HUES48 (cell line): ENCODE results near the gene FDXR.
"Not testable (repeated sequence)": the region's sequence is repeated elsewhere in the genome, so short reads cannot be mapped to it uniquely, and the experiment has no call there.

Experiments
- H3K27ac ChIP-seq: one replicate; pipeline ENCODE4 v1.7.0; 2013; ENCODE audit warnings: low read depth, low read length, inconsistent platforms
- H3K27me3 ChIP-seq: 2 replicates; pipeline ENCODE4 v1.6.1; 2013; ENCODE audit warnings: mild to moderate bottlenecking, low read length; ENCODE audit not compliant: control insufficient read depth, insufficient read depth
- H3K36me3 ChIP-seq: 2 replicates; pipeline ENCODE4 v1.6.1; 2013; ENCODE audit warnings: low read length; ENCODE audit not compliant: control insufficient read depth, insufficient read depth
- H3K4me1 ChIP-seq: 2 replicates; pipeline ENCODE4 v1.6.1; 2013; ENCODE audit warnings: mild to moderate bottlenecking, low read length; ENCODE audit not compliant: control insufficient read depth, insufficient read depth
- H3K4me3 ChIP-seq: 2 replicates; pipeline ENCODE4 v1.5.1; 2013; ENCODE audit warnings: mild to moderate bottlenecking, low read depth, low read length
- H3K9ac ChIP-seq: 2 replicates; pipeline ENCODE4 v1.6.1; 2013; ENCODE audit warnings: mild to moderate bottlenecking, low read depth, low read length, moderate library complexity
- H3K9me3 ChIP-seq: 2 replicates; pipeline ENCODE4 v1.6.1; 2013; ENCODE audit warnings: low read length; ENCODE audit not compliant: control insufficient read depth, insufficient read depth

The FDXR gene

DNA sequence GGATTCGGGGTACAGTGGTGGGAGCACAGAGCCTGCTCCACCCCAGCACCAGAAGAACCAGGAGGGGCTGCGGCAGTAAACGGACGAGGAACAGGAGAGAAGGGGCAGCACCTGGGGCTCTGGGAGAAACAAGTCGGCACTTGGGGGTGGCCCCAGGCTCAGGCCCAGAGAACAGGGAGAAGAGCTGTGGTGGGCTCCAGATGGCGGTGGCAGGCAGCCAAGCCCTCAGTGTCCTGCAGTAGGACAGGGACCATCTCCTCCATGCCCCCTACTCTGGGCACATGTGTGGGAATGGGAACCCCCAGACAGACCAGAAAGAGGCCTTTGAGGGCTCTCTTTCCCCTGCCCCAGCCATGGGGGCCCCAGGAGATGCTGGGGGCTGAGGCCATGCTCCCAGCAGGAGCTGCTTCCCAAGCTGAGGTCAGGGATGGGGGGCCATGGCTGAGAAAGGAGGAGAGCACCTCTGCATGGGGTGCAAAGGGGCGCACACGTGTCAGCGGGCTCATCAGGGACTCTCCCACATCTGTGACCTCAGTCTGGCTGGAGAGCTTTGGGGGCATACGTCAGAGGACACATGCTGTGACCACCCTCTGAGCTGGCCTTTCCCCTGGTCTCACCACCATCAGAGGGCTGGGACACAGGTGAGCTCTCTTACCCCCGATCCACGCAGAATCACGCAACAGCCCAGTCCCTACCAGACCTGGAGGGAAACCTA lies 43.5 kb upstream of the FDXR start:
- no peak overlapping the region for H3K27ac ChIP-seq
- H3K27me3 ChIP-seq = peaks cover 2% of the 10 kb centered on the region; the same call in 1 of the 2 replicates
- H3K9me3 ChIP-seq = no peaks in the 10 kb centered on the region
- H3K9ac ChIP-seq = no peak overlapping the region
- no peak overlapping the region for H3K4me3 ChIP-seq
- no peaks in the 10 kb centered on the region for H3K36me3 ChIP-seq
- H3K4me1 ChIP-seq = no peaks in the 10 kb centered on the region; the same call in 1 of the 2 replicates

GRCh38 chr17:74911423-74911822 lies 38.6 kb upstream of the FDXR start:
- H3K4me3 ChIP-seq, H3K36me3 ChIP-seq, H3K27ac ChIP-seq, H3K27me3 ChIP-seq, H3K9ac ChIP-seq, H3K9me3 ChIP-seq: not testable (repeated sequence)
- peaks cover 23% of the 10 kb centered on the region for H3K4me1 ChIP-seq

GRCh38 chr17:74909097-74909496 lies 36.3 kb upstream of the FDXR start:
- H3K4me1 ChIP-seq = peaks cover 23% of the 10 kb centered on the region
- H3K9me3 ChIP-seq, H3K27me3 ChIP-seq, H3K9ac ChIP-seq, H3K36me3 ChIP-seq, H3K4me3 ChIP-seq, H3K27ac ChIP-seq: not testable (repeated sequence)

GRCh38 chr17:74907012-74907411 lies 34.2 kb upstream of the FDXR start:
- no peaks in the 10 kb centered on the region for H3K36me3 ChIP-seq
- no peaks in the 10 kb centered on the region for H3K9me3 ChIP-seq
- H3K27me3 ChIP-seq = no peaks in the 10 kb centered on the region
- H3K4me1 ChIP-seq = peaks cover 23% of the 10 kb centered on the region
- no peak overlapping the region for H3K4me3 ChIP-seq
- H3K9ac ChIP-seq = no peak overlapping the region
- H3K27ac ChIP-seq = no peak overlapping the region

DNA sequence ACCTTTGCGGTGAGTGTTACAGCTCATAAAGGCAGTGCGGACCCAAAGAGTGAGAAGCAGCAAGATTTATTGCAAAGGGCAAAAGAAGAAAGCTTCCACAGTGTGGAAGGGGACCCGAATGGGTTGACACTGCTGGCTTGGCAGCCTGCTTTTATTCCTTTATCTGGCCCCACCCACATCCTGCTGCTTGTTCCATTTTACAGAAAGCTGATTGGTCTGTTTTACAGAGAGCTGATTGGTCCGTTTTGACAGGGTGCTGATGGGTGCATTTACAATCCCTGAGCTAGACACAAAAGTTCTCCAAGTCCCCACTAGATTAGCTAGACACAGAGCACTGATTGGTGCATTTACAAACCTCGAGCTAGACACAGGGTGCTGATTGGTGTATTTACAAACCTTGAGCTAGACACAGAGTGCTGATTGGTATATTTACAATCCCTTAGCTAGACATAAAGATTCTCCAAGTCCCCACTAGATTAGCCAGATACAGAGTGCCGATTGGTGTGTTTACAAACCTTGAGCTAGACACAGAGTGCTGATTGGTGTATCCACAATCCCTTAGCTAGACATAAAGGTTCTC lies 33.5 kb upstream of the FDXR start:
- peaks cover 23% of the 10 kb centered on the region for H3K4me1 ChIP-seq
- not testable (repeated sequence) for H3K27me3 ChIP-seq, H3K9ac ChIP-seq, H3K27ac ChIP-seq, H3K9me3 ChIP-seq, H3K4me3 ChIP-seq, H3K36me3 ChIP-seq

DNA sequence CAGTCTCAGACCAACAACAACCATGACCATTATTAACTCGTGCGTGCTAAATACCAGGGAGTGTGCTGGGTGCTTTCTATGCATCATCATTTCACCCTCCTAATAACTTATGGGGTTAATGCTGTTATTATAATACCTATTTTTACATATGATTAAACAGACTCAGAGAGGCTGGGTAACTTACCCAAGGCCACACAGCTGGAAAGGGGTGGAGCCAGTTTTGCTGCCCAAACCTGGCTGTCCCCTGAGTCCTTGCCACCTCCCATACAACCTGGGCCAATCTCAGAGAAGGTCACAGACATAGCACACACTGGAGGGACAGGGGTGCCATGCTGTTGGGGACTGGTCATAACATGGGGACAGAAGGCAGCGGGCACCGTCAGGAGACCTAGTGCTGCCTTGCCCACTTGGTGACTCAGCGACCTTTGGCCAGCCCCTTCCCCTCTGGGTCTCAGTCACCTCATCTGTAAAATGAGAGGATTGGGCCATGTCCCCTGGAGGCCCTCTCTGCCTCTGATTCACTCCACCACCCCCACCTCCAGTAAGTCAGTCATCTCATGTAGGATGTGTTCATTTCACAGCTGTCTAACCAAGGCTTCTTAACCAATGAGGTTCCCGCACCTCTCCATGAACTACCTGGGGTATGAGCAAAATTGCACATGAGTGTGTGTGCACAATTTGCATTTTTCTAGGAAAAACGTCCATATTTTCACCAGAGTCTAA lies 32.1 kb upstream of the FDXR start:
- no peaks in the 10 kb centered on the region for H3K36me3 ChIP-seq
- no peak overlapping the region for H3K4me3 ChIP-seq
- 0 out of 2 replicates have a peak, but pooled peaks cover 5% of the 10 kb centered on the region for H3K27me3 ChIP-seq
- peaks cover 13% of the 10 kb centered on the region for H3K4me1 ChIP-seq
- H3K27ac ChIP-seq = no peak overlapping the region
- no peak overlapping the region for H3K9ac ChIP-seq
- H3K9me3 ChIP-seq = no peaks in the 10 kb centered on the region

DNA sequence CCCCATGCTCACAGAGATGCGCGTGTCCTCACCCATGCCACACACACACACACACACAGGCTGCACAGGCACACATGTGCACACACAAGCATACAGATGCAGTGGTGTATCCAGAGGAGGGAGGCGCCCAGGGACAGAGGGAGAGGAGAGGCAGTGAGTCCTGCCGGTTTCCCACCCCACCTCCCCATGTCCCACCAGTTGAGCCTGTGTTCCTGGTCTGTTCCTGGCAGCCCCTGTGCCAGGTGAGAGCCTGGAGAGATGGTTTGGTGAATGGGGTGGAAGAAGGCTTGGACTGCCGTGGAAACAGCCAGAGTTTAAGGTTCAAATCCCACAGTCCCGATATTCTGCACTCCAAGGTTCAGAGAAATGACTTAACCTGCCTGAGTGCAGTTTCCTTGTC lies 30.9 kb upstream of the FDXR start:
- Histone ChIP-seq H3K36me3 (no peaks in the 10 kb centered on the region), H3K9me3 (no peaks in the 10 kb centered on the region), H3K27me3 (0 out of 2 replicates have a peak, but pooled peaks cover 5% of the 10 kb centered on the region)

DNA sequence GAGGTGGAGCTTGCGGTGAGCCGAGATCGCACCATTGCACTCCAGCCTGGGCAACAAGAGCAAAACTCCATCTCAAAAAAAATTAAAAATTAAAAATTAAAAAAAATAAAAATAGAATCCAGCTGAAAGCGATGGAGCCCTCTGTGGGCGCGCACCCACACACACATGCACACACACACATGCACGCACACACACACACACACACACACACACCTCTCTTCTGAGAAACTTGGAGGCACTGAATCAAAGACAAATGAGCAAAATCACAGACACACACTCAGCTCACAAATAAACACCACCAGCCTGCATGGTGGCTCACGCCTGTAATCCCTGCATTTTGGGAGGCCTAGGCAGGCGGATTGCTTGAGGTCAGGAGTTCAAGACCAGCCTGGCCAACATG lies 30.2 kb upstream of the FDXR start:
- Histone ChIP-seq H3K4me1 (no peaks in the 10 kb centered on the region), H3K27me3 (0 out of 2 replicates have a peak, but pooled peaks cover 5% of the 10 kb centered on the region), H3K27ac (no peak overlapping the region), H3K4me3 (no peak overlapping the region), H3K9me3 (no peaks in the 10 kb centered on the region), H3K36me3 (no peaks in the 10 kb centered on the region), H3K9ac (no peak overlapping the region)

More for the DNA sequence above, 30.9 kb upstream of the FDXR start:
- H3K27ac ChIP-seq = no peak overlapping the region
- peaks cover 1% of the 10 kb centered on the region for H3K4me1 ChIP-seq
- H3K9ac ChIP-seq = no peak overlapping the region
- H3K4me3 ChIP-seq = no peak overlapping the region

- H3K9me3 ChIP-seq = no peaks in the 10 kb centered on the region
- no peak overlapping the region for H3K4me3 ChIP-seq
- H3K27ac ChIP-seq = no peak overlapping the region
- no peak overlapping the region for H3K9ac ChIP-seq
- no peaks in the 10 kb centered on the region for H3K36me3 ChIP-seq
- no peaks in the 10 kb centered on the region for H3K4me1 ChIP-seq
- peaks cover 8% of the 10 kb centered on the region; the same call in 1 of the 2 replicates for H3K27me3 ChIP-seq
These were observed 28.8 kb upstream of the FDXR start for GRCh38 chr17:74901353-74902135.

GRCh38 chr17:74900208-74900607 lies 27.4 kb upstream of the FDXR start:
- Histone ChIP-seq H3K4me3 (no peak overlapping the region), H3K27ac (no peak overlapping the region), H3K36me3 (no peaks in the 10 kb centered on the region), H3K27me3 (peaks cover 18% of the 10 kb centered on the region), H3K9me3 (no peaks in the 10 kb centered on the region), H3K9ac (no peak overlapping the region), H3K4me1 (no peaks in the 10 kb centered on the region)
